Erythroblast (primary cell): ENCODE measurements around the gene PLCH1.

Experiments
- DNase-seq, 2 experiments: peaks; one replicate each; lab custom pipeline; 2025; lab: John Stamatoyannopoulos, UW
- GATA1 ChIP-seq: IDR thresholded peaks from 2 replicates; pipeline ENCODE4 v1.6.1; 2011; ENCODE audit warnings: low read depth, mild to moderate bottlenecking, control low read depth, low read length, moderate library complexity
- POLR2A ChIP-seq: IDR thresholded peaks from 2 replicates; pipeline ENCODE4 v1.6.1; 2011; ENCODE audit warnings: mild to moderate bottlenecking, low read length

The PLCH1 gene

GRCh38 chr3:155334914-155335723 lies 409.8 kb downstream of the PLCH1 start:
- TF ChIP-seq POLR2A (peak; percentile 31), GATA1 (no peak)
- peak; percentile 55 to 85 for DNase-seq

GRCh38 chr3:155334215-155334913 lies 410.5 kb downstream of the PLCH1 start:
- TF ChIP-seq GATA1 (no peak), POLR2A (no peak)
- DNase-seq: no peak

GRCh38 chr3:155332716-155333115 lies 412.2 kb downstream of the PLCH1 start:
- DNase-seq: no peak

GRCh38 chr3:155331078-155331477 lies 413.8 kb downstream of the PLCH1 start:
- TF ChIP-seq GATA1: no peak
- no peak for TF ChIP-seq POLR2A
- no peak for DNase-seq

More at GRCh38 chr3:155332716-155333115, 412.2 kb downstream of the PLCH1 start:
- TF ChIP-seq POLR2A (no peak), GATA1 (no peak)

- TF ChIP-seq POLR2A (no peak), GATA1 (no peak)
- DNase-seq: no peak
These were observed 414.5 kb downstream of the PLCH1 start for GRCh38 chr3:155330370-155330769.

- TF ChIP-seq GATA1 (no peak), POLR2A (no peak)
- no peak for DNase-seq
These were observed 415.3 kb downstream of the PLCH1 start for GRCh38 chr3:155329513-155330048.

- TF ChIP-seq GATA1 (no peak), POLR2A (no peak)
- no peak for DNase-seq
These were observed 417.0 kb downstream of the PLCH1 start for GRCh38 chr3:155327871-155328270.

- TF ChIP-seq POLR2A (no peak), GATA1 (no peak)
These were observed 417.4 kb downstream of the PLCH1 start for GRCh38 chr3:155327430-155327829.

GRCh38 chr3:155326901-155327300 lies 418.0 kb downstream of the PLCH1 start:
- no peak for DNase-seq
- no peak for TF ChIP-seq GATA1
- TF ChIP-seq POLR2A: no peak

More at GRCh38 chr3:155327430-155327829, 417.4 kb downstream of the PLCH1 start:
- no peak for DNase-seq

GRCh38 chr3:155326244-155326643 lies 418.6 kb downstream of the PLCH1 start:
- DNase-seq: no peak
- no peak for TF ChIP-seq POLR2A
- no peak for TF ChIP-seq GATA1
